Osteoblast (primary cell): ENCODE measurements around the gene EEA1. TPM values are rescaled to one million over a fixed set of nuclear protein-coding genes. Genes with fewer than 3 reads are reported as not detected.

Experiments
- DNase-seq: peaks from one replicate; pipeline ENCODE4 v3.0.0; 2011; ENCODE audit warnings: low spot score, mixed read lengths; ENCODE audit not compliant: insufficient read length; ENCODE audit errors: missing footprints
- H2AFZ ChIP-seq: 2 replicates; pipeline ENCODE4 v1.6.0; 2011; ENCODE audit warnings: mild to moderate bottlenecking, low read length
- H3K27ac ChIP-seq: 2 replicates; pipeline ENCODE4 v1.5.1; 2011; ENCODE audit warnings: mild to moderate bottlenecking, low read depth, low read length, moderate library complexity
- H3K27me3 ChIP-seq: 2 replicates; pipeline ENCODE4 v1.6.0; 2012; ENCODE audit warnings: mild to moderate bottlenecking, control low read depth, inconsistent platforms, low read length, moderate library complexity; ENCODE audit not compliant: insufficient read depth
- H3K36me3 ChIP-seq: 2 replicates; pipeline ENCODE4 v1.5.1; 2011; ENCODE audit warnings: mild to moderate bottlenecking, low read length, control low read depth, moderate library complexity; ENCODE audit not compliant: insufficient read depth
- H3K4me1 ChIP-seq: 2 replicates; pipeline ENCODE4 v1.5.1; 2011; ENCODE audit warnings: mild to moderate bottlenecking, low read length, control low read depth, moderate library complexity; ENCODE audit not compliant: insufficient read depth
- H3K4me2 ChIP-seq: 2 replicates; pipeline ENCODE4 v1.6.0; 2011; ENCODE audit warnings: mild to moderate bottlenecking, low read length; ENCODE audit not compliant: insufficient read depth
- H3K4me3 ChIP-seq: fragments of 200-600 bp; sonication (generic); 3 replicates; pipeline ENCODE4 v1.5.1; 2012; ENCODE audit warnings: mild to moderate bottlenecking, low read length, inconsistent platforms; ENCODE audit not compliant: insufficient read depth
- H3K79me2 ChIP-seq: 2 replicates; pipeline ENCODE4 v1.6.0; 2012; ENCODE audit warnings: mild to moderate bottlenecking, low read length, control low read depth, inconsistent platforms; ENCODE audit not compliant: insufficient read depth
- H3K9me3 ChIP-seq: 2 replicates; pipeline ENCODE4 v1.5.1; 2011; ENCODE audit warnings: low read depth, low read length, control low read depth
- H4K20me1 ChIP-seq: 2 replicates; pipeline ENCODE4 v1.6.0; 2012; ENCODE audit warnings: mild to moderate bottlenecking, low read length, control low read depth; ENCODE audit not compliant: insufficient read depth
- CTCF ChIP-seq: IDR thresholded peaks from 2 replicates; pipeline ENCODE4 v1.5.1; 2011; ENCODE audit warnings: mild to moderate bottlenecking, low read depth, low read length, moderate library complexity; ENCODE audit errors: extremely low read depth
- total RNA-seq: library from RNA; depleted of rRNA; stranded (reverse); fragments of >200 nt; gene quantifications from 2 replicates; pipeline ENCODE4 v1.2.3, GENCODE V29; 2012

EEA1 gene
- total RNA-seq, 1 donor: 32.9 TPM

DNA sequence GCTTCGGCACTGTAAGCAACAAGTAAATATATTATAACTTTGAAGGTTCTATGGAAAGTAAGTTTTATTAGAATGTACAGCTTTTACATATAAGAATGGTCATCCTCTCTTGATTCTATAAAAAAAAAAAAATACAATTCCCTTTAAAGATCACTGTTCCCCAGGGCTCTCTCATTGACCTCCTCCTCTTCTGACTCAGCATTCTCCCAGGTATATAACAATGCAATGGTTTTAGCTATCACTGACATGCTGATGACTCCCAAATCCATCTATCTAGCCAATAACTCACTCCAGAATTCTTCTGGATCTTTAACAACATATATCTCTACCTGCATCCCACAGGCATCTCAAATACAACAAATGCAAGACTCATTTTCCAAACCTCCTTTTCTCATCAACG lies 62.7 kb downstream of the EEA1 start:
- peaks cover 3% of the 10 kb centered on the region for H4K20me1 ChIP-seq
- TF ChIP-seq CTCF: no peak
- no peak overlapping the region for H3K27ac ChIP-seq
- H3K36me3 ChIP-seq: peaks cover 11% of the 10 kb centered on the region
- H3K4me3 ChIP-seq: no peak overlapping the region
- H3K4me2 ChIP-seq: no peak overlapping the region
- H3K79me2 ChIP-seq: peaks cover 46% of the 10 kb centered on the region
- no peaks in the 10 kb centered on the region for H3K27me3 ChIP-seq
- H2AFZ ChIP-seq: no peak overlapping the region
- DNase-seq: no peak
- peaks cover 6% of the 10 kb centered on the region for H3K4me1 ChIP-seq
- no peaks in the 10 kb centered on the region for H3K9me3 ChIP-seq

DNA sequence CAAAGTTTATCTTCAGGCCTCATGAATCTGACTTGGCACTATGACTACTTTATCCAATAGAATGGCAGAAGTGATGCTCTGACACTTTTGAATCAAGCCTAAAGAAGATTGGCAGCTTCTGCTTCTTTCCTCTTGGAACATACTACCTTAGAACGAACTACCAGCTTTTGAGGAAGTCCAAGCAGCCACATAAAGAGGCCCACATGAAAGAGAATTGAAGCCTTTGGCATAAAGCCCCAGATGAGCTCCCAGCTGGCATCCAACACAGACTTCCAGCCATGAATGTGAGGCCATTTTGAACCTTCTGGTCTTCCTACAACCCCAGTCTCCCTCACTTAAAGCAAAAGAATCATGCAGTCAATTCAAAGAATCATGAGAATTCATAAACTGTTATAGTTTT lies 65.8 kb downstream of the EEA1 start:
- no peak for TF ChIP-seq CTCF
- Histone ChIP-seq H2AFZ (no peak overlapping the region), H3K9me3 (no peaks in the 10 kb centered on the region), H3K4me2 (no peak overlapping the region), H3K27ac (no peak overlapping the region), H3K4me3 (no peak overlapping the region), H3K79me2 (peaks cover 37% of the 10 kb centered on the region), H4K20me1 (peaks cover 3% of the 10 kb centered on the region), H3K27me3 (no peaks in the 10 kb centered on the region), H3K4me1 (no peaks in the 10 kb centered on the region), H3K36me3 (peaks cover 17% of the 10 kb centered on the region)
- no peak for DNase-seq

GRCh38 chr12:92861381-92861780 lies 67.7 kb downstream of the EEA1 start:
- no peaks in the 10 kb centered on the region for H3K4me1 ChIP-seq
- TF ChIP-seq CTCF: no peak
- H3K79me2 ChIP-seq: peaks cover 28% of the 10 kb centered on the region
- peak; percentile 36 for DNase-seq
- H3K4me2 ChIP-seq: no peak overlapping the region
- peaks cover 29% of the 10 kb centered on the region for H3K36me3 ChIP-seq
- no peaks in the 10 kb centered on the region for H4K20me1 ChIP-seq
- H3K9me3 ChIP-seq: no peaks in the 10 kb centered on the region
- H3K27me3 ChIP-seq: no peaks in the 10 kb centered on the region
- H3K4me3 ChIP-seq: no peak overlapping the region
- H2AFZ ChIP-seq: no peak overlapping the region
- no peak overlapping the region for H3K27ac ChIP-seq

DNA sequence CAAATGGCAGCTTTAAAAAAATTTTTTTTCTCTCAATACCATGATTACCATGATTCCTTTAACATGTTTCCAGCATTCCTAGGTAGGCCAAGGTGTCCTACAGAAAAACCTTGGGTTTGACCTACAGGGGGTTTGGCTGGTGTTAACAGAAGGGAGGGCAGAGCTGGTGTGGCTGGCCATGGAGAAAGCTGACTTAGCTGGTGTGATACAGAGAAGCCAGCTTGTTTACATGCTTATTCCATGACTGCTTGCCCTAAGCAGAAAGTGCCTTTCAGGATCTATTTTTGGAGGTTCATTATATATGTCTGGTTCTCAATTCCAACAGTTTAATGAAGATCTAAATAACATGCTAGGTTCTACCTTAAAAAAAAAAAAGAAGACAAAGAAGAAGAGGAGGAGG lies 68.6 kb downstream of the EEA1 start:
- Histone ChIP-seq H3K36me3 (peaks cover 29% of the 10 kb centered on the region), H3K27me3 (no peaks in the 10 kb centered on the region), H2AFZ (no peak overlapping the region), H4K20me1 (no peaks in the 10 kb centered on the region), H3K27ac (no peak overlapping the region), H3K9me3 (no peaks in the 10 kb centered on the region), H3K4me1 (no peaks in the 10 kb centered on the region), H3K4me3 (no peak overlapping the region), H3K4me2 (no peak overlapping the region), H3K79me2 (peaks cover 22% of the 10 kb centered on the region)
- TF ChIP-seq CTCF: no peak
- no peak for DNase-seq
